CD4-positive, alpha-beta T cell treated with Interleukin-17A for 1 hour (primary cell): ENCODE data around the gene CACNB4.

Experiments used
- DNase-seq: peaks from one replicate; pipeline ENCODE4 v3.0.0-alpha.2; 2020

Gene CACNB4

DNA sequence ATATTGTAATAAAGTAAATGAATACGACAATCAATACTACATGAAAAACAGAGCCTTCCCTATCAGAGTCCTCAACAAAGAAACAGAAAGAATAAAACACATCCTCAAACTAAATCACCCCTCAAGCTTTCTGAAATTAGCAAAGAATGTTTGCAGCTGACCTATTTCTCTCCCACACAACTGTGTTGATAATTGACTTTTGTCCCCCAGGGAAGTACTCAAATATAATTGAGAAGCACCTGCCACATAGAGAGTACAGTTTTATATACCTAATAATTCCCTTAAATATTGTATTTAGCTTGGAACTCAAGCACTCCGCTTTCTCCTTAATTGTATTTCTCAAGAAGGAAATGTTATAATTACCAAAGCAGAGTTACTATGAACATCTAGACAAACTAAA is 12.6 kb downstream of the CACNB4 start:
- no peak for DNase-seq

DNA sequence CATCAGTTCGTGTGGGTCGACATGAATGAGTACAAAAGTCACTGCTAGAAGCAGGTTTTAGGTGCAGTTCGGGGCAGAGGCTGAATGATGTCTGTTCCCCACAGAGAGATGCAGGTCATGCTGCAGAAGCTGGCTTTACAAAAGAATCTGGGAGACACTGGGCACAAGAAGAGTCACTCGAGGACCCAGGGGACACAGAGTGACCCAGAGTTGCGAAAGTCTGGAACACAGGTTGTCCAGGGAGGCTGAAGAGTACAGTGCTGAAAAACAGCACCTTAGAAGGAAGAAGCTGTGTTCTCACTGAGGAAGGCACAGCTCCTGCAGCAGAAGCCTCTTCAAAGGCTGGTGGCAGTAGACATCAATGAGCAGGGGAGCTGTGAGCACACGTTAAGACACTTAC is 14.8 kb downstream of the CACNB4 start:
- DNase-seq, result no peak

DNA sequence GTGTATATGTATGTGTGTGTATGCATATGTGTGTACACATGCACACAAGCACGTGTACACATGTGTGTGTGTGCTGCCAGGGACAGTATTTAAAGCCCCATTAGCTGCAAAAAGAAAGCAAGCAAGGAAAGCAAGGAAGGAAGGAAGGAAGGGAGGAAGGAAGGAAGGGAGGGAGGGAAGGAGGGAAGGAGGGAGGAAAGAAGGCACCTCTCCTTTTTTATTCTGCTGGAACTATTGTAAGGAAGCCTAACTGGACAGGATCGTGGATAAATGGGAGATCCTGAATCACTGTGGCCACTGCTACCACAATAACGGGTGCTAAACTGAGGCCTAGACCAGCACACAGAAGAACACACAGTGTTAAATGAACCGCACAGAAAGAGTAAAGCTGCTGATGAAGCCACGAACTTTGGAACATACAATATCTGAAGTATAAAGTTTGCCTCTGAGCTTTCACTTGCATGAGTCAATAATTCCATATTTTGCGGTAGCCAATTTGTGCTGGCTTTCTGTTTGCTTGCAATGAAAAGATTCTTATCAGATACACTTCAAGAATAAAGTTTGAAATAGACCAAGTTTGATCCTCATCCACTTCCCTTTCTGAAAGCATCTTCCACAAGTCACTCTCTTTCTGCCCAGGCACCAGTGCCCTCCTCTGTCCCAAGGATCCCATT is 15.5 kb downstream of the CACNB4 start:
- no peak for DNase-seq

DNA sequence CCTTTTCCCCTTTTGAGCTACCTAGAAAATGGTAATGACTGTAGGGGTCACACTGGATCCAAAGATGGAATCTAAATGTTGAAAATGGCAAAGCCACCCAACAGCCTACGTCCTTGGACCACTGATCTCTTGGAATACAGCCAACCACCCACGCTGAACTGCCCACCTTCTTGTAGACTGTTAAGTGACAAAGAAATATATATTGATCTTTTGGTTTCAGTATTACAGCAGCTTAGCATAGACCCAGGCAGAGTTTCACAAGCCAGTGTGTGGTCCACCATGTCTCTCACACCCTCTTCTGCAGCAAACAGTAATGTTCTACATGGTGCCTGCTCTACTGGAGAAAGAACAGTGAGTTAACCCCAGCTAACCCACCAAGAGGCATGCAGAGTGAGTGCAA is 20.2 kb downstream of the CACNB4 start:
- no peak for DNase-seq

DNA sequence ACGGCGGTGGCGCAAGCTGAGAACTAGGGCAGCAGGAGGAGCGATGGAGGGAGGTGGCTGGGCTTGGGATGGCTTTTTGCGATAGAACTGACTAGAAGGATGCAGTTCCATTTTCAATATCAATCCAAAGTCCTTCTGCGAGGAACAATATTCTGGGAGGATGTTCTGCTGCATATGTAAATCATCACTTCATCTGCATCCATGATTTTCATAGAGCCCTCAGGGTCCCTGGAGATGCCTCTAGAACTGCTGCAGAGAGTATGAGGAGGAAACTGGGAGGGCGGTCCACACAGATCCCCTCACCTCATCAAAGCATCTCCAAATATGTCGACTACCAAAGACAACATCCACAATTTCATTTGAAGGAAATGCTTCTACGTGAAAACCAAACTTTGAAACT is 20.8 kb downstream of the CACNB4 start:
- no peak for DNase-seq

DNA sequence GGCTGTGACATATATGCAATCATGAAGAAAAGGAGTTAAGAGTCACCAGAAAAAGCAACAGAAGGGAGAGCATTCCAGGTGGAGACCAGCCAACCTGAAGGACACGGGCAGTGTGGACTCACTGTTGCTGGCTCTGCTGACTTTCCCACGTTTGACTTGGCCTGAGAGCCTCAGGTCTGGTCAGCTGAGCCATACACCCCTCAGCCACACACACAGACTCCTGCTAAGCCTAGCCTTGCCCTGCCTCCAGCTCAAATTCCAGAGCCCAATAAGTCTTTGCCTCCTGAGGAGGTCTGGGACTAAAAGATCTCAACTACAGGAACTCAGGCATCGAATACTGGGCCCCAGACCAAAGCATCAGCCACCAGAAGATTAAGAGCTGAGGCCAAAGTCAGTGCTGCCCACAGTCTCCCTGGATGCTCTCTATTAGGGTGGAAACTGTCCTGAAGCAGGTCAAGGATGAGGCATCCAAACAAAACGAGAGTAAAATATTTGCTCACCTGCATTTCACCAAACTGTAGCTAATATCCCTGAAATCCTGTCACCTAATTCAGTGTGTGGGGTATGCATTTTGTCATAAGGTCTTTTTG is 23.3 kb downstream of the CACNB4 start:
- no peak for DNase-seq

DNA sequence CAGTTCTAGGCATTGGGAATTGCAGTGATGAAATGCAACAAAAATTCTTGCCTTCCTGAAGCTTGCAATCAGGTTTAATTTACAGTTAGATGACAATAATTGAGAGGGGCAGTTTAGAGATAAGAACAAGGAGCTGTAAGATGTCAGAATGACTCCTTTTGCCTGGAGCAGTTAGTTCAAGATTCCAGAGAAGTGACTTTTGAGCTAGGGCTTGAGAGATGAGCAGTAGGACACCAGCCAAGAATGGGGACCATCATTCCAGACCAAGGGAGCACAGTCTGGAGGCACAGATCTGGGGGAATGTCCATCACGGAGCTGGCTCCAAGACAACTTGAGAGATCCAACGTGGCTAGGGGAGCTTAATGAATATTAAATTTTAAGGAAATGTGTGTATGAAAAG is 26.8 kb downstream of the CACNB4 start:
- DNase-seq, result no peak

DNA sequence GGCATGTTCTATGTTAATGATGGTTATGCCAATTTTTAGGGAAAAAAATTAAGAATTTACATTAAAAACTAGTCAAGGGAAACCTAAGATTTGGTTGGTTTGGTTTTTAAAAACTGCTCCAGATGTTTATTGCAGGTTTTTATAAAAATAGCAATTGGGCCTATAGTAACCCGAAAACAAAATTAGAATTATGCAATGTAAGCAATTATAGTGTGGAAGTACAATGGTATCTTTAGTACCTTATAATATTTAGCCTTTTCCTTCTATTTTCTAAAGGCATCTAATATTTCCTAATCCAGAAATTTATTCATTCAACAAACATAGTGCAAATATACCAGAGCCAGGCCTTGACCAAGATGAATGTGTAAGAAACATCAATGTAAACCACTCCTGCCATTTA is 27.3 kb downstream of the CACNB4 start:
- no peak for DNase-seq

DNA sequence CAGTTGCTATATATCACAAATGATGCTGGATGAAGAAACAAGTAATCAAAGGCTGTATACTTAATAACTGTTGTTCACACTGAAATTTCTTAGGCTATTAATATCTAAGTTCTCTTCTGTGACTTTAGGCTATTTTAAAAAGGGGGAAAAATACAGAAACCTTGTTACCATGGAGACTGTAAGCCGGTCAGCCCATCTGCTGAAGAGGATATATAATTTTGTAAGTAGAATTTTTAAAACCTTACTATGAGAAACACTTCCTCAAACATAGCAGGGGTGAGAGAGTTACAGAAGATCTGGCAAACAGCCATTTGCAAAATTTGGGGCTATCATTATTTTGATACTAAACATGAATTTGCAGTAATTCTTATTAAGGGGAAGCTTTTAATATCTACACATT is 27.8 kb downstream of the CACNB4 start:
- DNase-seq, result no peak

DNA sequence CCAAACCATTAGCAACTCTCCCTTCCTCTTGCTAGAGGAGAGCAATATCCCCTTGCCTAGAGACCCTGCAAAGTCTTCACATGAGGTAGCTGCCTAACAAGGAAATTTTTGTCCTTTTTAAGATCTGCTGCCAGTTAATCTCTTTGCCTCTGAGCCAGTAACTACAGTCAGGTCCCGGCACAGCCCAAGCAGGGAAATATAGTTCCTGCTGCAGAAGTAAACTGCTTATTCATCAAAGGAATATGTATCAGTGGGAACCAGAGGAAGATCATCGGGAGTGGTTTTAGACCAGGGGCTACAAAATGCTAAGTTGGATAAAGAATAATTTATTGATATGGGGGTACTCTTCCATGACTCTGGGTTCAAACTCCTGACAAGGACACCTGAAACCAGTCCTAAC is 30.6 kb downstream of the CACNB4 start:
- no peak for DNase-seq

DNA sequence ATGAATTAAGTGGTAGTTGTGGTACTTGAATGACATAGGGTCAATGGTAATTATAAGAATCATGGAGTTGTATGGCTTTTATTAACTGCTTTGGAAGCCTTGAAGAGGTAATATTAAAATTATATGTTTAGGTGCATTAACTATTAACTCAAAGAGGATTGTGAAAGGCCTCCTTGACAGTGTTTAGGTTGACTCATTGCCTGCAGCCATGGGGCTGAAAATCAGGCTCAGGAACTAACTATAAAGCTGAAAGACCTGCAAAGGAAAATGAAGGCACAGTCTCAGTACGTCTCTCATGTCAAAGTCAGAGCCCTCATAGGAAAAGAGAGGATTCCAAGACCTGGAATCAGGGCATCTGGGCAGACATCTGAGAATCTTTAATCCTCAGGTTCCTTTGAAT is 31.0 kb downstream of the CACNB4 start:
- no peak for DNase-seq

DNA sequence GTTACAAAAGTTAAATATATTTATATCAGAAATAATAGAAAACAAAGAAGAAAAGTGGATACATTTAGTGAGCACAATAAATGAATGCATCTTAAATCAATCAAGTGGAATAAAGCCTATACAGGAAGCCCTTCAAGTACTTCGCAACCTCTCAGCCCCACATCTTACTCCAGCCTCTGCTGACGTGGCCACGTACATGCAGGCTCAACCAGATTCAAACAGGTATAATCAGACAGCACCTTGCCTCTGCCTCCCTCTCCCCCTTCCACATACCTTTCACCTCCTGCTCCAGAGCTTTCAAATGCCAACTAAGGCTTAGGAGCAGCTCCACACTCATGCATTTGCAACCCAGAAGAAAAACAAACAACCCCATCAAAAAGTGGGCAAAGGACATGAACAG is 32.9 kb downstream of the CACNB4 start:
- DNase-seq, result no peak

DNA sequence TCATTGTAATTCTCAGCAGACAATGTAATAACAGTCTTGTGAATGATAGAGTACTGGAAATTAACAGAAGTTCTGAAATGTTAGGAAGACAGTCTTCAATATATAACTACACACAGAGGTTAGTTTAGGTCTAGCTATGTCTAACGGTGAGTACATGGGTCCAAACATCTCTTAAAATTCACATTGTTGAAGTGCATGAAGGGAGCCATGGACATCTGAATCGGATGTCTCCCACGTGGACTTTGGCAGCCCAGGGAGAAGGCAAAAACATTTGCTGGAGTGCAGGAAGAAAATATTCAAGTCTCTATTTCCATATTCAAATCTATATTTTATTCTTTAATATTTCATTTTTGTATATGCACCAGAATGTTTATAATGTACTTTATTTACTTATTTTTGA is 34.8 kb downstream of the CACNB4 start:
- no peak for DNase-seq

DNA sequence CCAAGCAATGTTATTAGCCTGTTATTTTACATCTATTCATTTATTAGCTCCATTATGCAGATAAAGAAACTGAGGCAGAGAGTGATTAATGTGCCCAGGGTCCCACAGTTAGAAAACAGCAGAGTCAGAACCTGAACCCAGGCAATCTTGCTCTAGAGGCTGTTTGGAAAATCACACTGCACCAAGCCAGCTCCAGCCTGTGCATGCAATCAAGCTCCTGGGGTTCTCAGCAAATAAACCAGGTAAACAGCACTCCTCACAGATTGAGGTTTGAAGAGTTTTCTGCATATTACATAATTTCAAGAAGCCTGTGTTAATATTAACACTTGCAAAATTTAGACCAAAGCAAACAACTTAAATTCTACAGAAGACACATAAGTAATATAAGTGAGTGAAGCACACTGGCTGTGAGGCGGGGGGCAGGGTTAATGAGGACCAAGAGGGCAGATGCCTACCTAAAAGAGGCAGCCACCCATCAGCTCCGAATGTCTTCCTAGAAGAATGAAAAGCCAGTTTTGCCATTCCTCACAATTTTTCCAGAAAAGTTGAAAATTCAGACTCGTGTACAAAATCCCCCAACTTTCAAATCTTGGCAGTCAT is 35.4 kb downstream of the CACNB4 start:
- DNase-seq, result no peak

DNA sequence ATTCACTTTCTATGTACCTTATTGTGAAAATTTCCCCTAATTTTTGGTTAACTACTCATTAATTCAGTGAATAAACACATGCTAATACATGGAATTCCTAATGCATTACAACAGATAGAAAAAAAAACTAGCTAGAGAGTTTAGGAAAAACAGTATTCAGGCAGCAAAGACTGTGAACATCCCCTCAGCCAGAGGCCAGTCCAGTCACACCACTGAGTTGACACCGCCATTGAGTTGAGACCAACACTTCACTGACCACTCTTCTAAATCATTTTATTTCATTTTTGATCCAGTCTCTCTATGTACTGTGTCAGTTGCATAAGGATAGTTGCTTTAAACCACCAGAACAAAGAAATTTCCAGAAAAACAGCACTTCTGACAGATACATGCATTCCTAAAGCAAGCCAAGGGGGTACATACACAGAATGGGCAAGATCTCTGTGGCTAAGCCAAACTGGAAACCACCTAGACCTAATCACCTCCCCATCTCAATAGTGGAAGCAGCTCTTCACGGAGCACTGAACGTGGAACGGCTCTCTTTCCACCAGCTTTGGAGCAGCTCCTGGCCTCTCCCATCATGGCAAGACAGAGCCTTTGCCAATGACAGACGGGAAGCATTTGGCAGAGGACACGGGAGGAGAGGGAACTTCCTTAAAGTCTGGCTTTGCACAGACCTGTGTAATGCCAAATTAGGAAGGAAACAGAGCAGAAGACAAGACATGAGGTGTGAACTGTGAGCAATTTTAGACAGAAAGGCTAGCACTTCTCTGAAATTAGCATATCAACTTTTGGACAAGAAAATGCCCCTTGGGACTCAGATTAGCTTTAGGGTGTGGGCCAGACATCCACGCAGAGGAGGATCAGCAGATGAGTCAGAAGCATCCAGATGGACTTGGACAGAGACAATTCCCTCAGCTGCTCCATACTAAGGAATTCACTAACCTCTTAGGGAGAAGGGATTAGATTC is 36.4 kb downstream of the CACNB4 start:
- DNase-seq, result no peak

DNA sequence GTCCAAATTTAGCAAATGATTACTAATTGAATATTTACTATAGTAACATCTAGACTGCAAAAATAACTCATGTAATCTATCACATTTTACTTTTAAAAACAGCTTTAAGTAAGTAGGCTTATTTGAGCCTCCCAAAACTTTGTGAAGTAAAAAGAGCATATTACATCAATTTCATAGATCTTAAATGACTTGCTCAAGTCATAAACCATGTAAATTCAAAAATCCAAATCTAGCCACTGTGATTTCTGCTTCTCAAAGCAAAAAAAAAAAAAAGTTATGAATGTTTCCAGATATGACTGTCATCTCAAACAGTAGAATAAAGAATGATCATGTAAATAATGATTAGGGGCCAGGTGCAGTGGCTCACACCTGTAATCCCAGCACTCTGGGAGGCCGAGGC is 37.5 kb downstream of the CACNB4 start:
- no peak for DNase-seq

DNA sequence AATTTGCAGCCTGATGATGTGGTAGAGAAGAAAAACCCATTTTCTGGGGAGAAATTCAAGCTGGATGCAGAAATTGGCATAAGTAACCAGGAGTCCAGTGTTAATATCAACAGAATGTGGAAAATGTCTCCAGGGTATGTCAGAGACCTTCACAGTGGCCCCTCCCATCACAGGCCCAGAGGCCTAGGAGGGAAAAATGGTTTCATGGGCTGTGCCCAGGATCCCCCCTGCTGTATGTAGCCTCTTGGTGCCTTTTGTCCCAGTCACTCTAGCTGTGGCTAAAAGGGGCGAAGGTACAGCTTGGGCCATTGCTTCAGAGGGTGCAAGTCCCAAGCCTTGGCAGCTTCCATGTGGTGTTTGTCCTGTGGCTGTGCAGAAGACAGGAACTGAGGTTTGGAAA is 40.2 kb downstream of the CACNB4 start:
- no peak for DNase-seq

DNA sequence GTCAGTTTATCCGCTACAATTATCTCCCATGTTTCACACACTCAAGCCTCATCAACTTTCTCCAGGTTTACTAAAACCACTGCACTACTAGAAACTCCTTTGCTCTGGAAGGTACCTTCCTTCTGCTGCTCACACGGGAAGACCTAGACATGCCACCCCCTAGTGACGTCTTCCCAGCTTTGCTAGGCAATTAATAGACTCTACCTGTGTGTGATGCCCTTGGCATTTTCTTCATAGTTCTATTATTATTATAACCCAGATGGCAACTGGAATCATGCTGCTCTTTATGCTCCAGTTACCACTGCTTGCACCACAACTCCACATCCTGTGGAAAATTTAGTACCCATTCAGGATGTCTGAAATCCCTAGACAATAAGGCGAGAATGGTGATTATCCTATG is 42.4 kb downstream of the CACNB4 start:
- no peak for DNase-seq

DNA sequence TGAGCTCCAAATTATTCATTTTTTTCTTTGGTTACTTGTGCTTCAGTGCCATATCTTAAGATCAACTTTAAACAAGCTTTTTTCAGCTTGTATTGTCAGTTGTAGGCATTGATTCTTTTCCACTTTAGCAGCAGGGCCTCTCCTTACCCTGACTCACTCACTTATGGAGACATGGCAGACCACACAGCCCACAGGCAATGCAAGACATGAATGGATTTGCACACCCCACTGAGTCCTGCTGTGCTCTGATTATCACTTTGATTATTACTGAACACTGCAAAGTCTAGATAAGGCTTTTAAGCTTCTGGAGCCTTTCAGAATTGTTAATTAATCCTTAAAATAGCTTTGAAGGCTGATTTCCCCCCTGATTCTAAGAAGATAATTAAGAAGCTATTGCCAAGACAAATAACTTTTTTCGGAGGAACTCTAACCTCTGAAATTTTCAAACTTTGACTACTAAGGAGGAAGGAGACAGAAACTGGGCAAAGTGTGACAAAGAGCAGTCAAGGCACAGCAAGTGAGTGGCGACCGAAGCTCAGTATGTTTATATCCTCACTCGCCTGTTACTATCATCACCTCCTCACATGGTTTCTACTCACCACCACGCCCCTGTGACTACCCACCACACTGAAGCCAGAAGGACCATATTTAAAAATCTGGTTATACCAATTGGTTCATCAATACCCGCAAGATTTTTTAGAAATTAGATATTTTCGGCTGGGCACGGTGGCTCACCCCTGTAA is 43.3 kb downstream of the CACNB4 start:
- DNase-seq, result no peak

DNA sequence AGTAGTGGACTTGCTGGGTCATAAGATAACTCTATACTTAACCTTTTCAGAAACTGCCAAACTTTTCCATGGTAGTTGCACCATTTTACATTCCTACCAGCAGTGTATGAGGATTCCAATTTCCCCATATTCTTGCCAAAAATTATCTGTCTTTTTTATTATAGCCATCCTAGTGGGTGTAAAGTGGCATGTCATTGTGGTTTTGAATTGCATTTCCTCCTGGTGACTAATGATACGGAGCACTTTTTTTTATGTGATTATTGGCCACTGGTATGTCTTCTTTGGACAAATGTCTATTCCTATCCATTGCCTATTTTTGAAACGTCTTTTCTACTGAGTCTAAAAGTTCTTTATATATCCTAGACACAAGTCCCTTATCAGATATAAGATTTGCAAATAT is 44.3 kb downstream of the CACNB4 start:
- no peak for DNase-seq

DNA sequence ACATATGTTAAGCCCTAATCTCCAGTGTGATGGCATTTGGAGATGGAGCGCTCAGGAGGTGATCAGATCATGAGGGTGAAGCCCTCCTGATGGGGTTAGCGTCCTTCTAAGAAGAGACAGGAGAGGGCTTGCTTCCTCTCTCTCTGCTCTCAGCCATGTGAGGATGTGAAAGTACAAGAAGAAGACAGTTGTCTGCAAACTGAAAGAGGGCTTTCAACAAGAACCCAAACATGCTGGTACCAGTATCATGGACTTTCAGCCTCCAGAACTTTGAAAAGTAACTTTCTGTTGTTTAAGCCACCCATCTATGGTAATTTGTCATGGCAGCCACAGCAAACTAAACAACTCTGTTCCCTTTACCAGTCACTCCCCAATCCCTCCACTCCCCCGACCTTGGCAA is 47.4 kb downstream of the CACNB4 start:
- DNase-seq, result no peak

DNA sequence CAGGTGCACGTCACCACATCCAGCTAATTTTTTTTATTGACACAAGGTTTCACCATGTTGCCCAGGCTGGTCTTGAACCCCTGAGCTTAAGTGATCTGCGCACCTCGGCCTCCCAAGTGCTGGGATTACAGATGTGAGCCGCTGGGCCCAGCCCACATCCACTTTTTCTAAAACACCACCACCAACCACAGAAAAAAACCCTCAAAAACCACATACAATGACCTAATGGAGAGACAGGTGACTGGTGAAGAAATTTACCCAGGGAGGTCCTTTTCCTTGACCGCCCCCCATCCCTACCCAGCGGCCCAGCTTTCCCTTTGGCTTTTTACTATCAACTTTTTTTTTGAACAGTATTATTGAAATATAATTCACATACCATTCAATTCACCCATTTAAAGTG is 47.9 kb downstream of the CACNB4 start:
- DNase-seq, result no peak

DNA sequence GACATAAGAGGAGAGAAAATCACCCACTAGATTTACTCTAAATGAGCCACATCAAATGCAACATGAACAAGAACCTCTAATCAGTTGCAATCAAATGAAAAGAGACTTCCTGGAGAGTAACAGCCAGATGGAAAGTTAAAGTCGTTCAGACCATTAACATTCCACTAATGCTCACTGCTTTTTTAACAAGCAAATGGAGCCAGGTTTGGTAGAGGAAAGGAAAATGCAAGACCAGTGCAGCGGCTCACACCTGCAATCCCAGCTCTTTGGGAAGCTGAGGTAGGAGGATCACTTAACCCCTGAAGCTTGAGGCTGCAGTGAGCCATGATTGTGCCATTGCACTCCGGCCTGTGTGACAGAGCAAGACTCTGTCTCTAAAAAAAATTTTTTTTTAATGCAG is 48.5 kb downstream of the CACNB4 start:
- DNase-seq, result no peak
